Aorta (tissue), 5 donors: Measurements from ENCODE around the gene ARHGAP15. TPM values are rescaled to one million over a fixed set of nuclear protein-coding genes. Genes with fewer than 3 reads are reported as not detected.

Experiments used
- ATAC-seq: fragments of 200-7000 bp; cut with Tn5 transposase; one replicate; pipeline ENCODE4 v1.9.1; 2022; ENCODE audit warnings: moderate library complexity; ENCODE audit not compliant: low FRiP score
- DNase-seq, 2 donors: peaks; one replicate each; pipeline ENCODE4 v3.0.0-alpha.2; 2020
- H3K27ac ChIP-seq, 2 donors: one replicate each; pipeline ENCODE4 v1.5.1; 2013; ENCODE audit warnings: low read length in 2 of 2, mild to moderate bottlenecking in 2 of 2, moderate library complexity in 2 of 2, control low read depth in 1 of 2, inconsistent platforms in 1 of 2, low read depth in 1 of 2
- H3K27me3 ChIP-seq, 2 donors: one replicate each; pipeline ENCODE4 v1.6.1; 2013; ENCODE audit warnings: control low read depth in 1 of 2, low read length in 1 of 2, mild to moderate bottlenecking in 1 of 2, moderate library complexity in 1 of 2; ENCODE audit not compliant: insufficient read depth in 2 of 2, control insufficient read depth in 1 of 2
- H3K36me3 ChIP-seq, 2 donors: one replicate each; pipeline ENCODE4 v1.6.1; 2013; ENCODE audit warnings: control low read depth in 1 of 2, low read length in 1 of 2, mild to moderate bottlenecking in 1 of 2; ENCODE audit not compliant: insufficient read depth in 2 of 2, control insufficient read depth in 1 of 2
- H3K4me1 ChIP-seq, 2 donors: one replicate each; pipeline ENCODE4 v1.6.1; 2013; ENCODE audit warnings: low read length in 2 of 2, control low read depth in 1 of 2, mild to moderate bottlenecking in 1 of 2, moderate library complexity in 1 of 2; ENCODE audit not compliant: insufficient read depth in 2 of 2, control insufficient read depth in 1 of 2
- H3K4me3 ChIP-seq, 2 donors: one replicate each; pipeline ENCODE4 v1.5.1; 2013; ENCODE audit warnings: low read length in 2 of 2, control low read depth in 1 of 2, mild to moderate bottlenecking in 1 of 2
- H3K9me3 ChIP-seq: one replicate; pipeline ENCODE4 v1.6.1; 2013; ENCODE audit warnings: mild to moderate bottlenecking, low read length; ENCODE audit not compliant: control insufficient read depth
- WGBS, 2 donors: extraction: QIAGEN DNeasy Blood & Tissue Kit; methylation state at CpG; one replicate each; pipeline ENCODE4 v1.1.7; 2013; 5-methylcytosine and 5-hydroxymethylcytosine counted together
- intact Hi-C, 2 donors: fragments of 100-400 bp; cut with DNase I; formaldehyde crosslinking; loops; one replicate each; pipeline versions ENCODE4 v1.14.2 to v1.15.0; 2022
- polyA plus RNA-seq, 2 donors: library from polyadenylated mRNA; stranded (reverse); fragments of 200-250 nt; gene quantifications; one replicate each; pipeline ENCODE4 v1.2.3, GENCODE V29; 2013
- total RNA-seq, 2 donors: library from RNA; stranded (reverse); fragmentation: NEBNext Ultra II Directional; extraction: Animal tissue kit (Norgen Biotek cat#: 25700); gene quantifications; one replicate each; pipeline ENCODE4 v1.2.1, GENCODE V29; 2021
- donor health status: healthy with polysubstance abuse.
- donor health status: Bipolar disorder and iron deficiency.
- donor health status: DM: no; HTN: no; CAD: no.
- donor health status: DM: no; HTN: no; CAD: no.
- donor health status: DM: yes; HTN: yes; CAD: no.

Gene ARHGAP15
- total and polyA plus RNA-seq, 4 donors, result 9.8 to 26.2 (median 12.8) TPM

- H3K27me3 ChIP-seq, result no peaks in the 10 kb centered on the region
- no peak overlapping the region for H3K27ac ChIP-seq
- intact Hi-C loops, result no loop called here
- H3K4me1 ChIP-seq, result no peaks in the 10 kb centered on the region
- no peak overlapping the region for H3K4me3 ChIP-seq
- no peak for DNase-seq
- 58 to 59% methylated on average over 3 of the region's 3 CpGs for WGBS, 2 donors
- no peak for ATAC-seq
- H3K9me3 ChIP-seq, result peaks cover 3% of the 10 kb centered on the region
- no peaks in the 10 kb centered on the region for H3K36me3 ChIP-seq
Observed at GRCh38 chr2:143230506-143231253, 101.5 kb downstream of the ARHGAP15 start.

GRCh38 chr2:143231254-143231645 lies 102.0 kb downstream of the ARHGAP15 start:
- no peak for DNase-seq
- Histone ChIP-seq H3K4me1 (no peaks in the 10 kb centered on the region), H3K27ac (no peak overlapping the region), H3K36me3 (no peaks in the 10 kb centered on the region), H3K9me3 (peaks cover 3% of the 10 kb centered on the region), H3K27me3 (no peaks in the 10 kb centered on the region), H3K4me3 (no peak overlapping the region)
- intact Hi-C loops, result no loop called here
- 72 to 86% methylated on average over 1 of the region's 1 CpG for WGBS, 2 donors
- no peak for ATAC-seq

GRCh38 chr2:143237146-143237777 lies 108.0 kb downstream of the ARHGAP15 start:
- Histone ChIP-seq H3K27ac (no peak overlapping the region), H3K4me1 (no peaks in the 10 kb centered on the region), H3K27me3 (no peaks in the 10 kb centered on the region), H3K36me3 (no peaks in the 10 kb centered on the region), H3K9me3 (peaks cover 2% of the 10 kb centered on the region), H3K4me3 (no peak overlapping the region)
- 86 to 87% methylated on average over 8 of the region's 8 CpGs for WGBS, 2 donors
- ATAC-seq (no peak), DNase-seq (no peak)
- intact Hi-C loops, result no loop called here

DNA sequence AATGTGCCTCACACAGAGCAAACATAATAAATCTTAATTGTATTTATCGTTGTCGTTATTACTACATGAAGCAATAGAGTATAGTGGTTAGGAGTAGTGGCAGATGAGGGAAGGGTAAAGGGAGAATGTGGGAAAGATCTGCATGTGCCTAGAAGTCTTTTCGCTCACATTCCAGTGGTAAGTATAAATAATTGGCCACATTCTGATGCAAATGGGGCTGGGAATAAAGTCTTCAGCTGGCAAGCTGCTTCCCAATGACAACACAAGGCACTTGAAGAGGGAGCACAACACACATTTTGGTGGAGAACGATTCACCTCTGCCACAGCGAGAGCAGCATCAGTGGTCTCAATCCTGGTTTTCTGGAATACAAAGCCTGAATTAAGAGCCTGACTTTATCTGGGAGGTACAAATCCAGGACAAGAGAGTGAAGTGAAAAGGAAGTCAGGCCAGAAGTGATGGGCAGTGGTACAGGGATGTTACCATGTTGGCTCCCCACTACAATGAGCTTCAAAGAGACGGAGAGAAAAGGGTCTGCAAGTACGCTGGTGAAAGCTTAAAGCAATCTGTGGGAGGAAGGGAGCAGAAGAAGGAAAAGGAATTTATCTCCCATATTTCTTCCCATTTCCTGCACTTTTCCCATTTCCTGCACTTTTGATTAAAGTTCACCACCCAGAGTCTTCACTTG lies 112.3 kb downstream of the ARHGAP15 start:
- Histone ChIP-seq H3K9me3 (peaks cover 2% of the 10 kb centered on the region), H3K27me3 (no peaks in the 10 kb centered on the region), H3K4me3 (no peak overlapping the region), H3K36me3 (no peaks in the 10 kb centered on the region), H3K4me1 (no peaks in the 10 kb centered on the region), H3K27ac (no peak overlapping the region)
- no peak for ATAC-seq
- 81 to 82% methylated on average over 7 of the region's 7 CpGs for WGBS, 2 donors
- DNase-seq, result no peak
- intact Hi-C loops, result no loop called here

- no peak overlapping the region for H3K4me3 ChIP-seq
- H3K36me3 ChIP-seq, result no peaks in the 10 kb centered on the region
- no peaks in the 10 kb centered on the region for H3K27me3 ChIP-seq
- no peaks in the 10 kb centered on the region for H3K9me3 ChIP-seq
- H3K27ac ChIP-seq, result no peak overlapping the region
- DNase-seq, result no peak
- intact Hi-C loops, result no loop called here
- no peaks in the 10 kb centered on the region for H3K4me1 ChIP-seq
- WGBS, 2 donors, result 89 to 93% methylated on average over 2 of the region's 2 CpGs
- no peak for ATAC-seq
Observed at GRCh38 chr2:143246246-143246645, 117.0 kb downstream of the ARHGAP15 start.

- H3K4me1 ChIP-seq, result no peaks in the 10 kb centered on the region
- no peaks in the 10 kb centered on the region for H3K9me3 ChIP-seq
- 93 to 97% methylated on average over 10 of the region's 10 CpGs for WGBS, 2 donors
- H3K27ac ChIP-seq, result no peak overlapping the region
- ATAC-seq (no peak), DNase-seq (no peak)
- intact Hi-C loops, result no loop called here
- H3K4me3 ChIP-seq, result no peak overlapping the region
- no peaks in the 10 kb centered on the region for H3K27me3 ChIP-seq
- no peaks in the 10 kb centered on the region for H3K36me3 ChIP-seq
Observed at GRCh38 chr2:143246815-143247744, 117.9 kb downstream of the ARHGAP15 start.

DNA sequence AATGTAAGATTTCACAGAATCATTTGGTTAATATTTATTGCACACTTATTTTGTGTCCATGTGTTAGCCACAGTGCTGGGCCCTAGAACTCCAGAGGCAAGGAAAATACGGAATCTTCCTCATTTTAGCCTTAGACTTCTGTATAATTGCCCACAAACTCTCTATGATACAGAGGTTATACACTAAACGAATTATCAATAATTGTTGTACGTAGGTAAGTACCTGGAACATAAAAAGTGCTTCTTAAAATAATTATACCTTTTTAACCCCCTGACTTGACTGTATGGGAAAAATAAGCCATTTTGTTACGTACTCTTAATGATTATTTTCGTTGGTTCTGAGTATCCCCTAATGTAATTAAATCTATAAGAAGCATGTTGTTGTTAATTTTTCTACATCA lies 119.4 kb downstream of the ARHGAP15 start:
- intact Hi-C loops, result no loop called here

DNA sequence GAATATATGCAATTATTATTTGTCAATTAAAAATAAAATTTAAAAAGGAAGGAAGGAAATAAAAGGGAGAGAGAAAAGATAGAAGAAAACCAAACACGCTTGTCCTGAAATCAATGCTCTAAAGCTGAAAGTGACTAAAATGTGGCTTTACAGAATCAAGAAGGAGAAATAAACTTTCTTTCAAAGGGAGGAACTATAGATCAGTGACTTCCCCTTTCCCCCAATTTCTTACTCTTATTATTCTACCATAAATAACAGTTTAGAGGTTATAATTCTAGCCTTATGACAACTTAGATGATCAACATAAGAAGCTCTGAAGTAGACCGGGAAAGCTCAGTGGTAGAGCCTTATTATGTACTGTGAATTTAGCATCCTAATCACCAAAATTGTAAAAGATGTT lies 122.5 kb downstream of the ARHGAP15 start:
- Histone ChIP-seq H3K27ac (no peak overlapping the region), H3K4me3 (no peak overlapping the region), H3K27me3 (no peaks in the 10 kb centered on the region), H3K4me1 (no peaks in the 10 kb centered on the region), H3K9me3 (no peaks in the 10 kb centered on the region), H3K36me3 (no peaks in the 10 kb centered on the region)
- DNase-seq (no peak), ATAC-seq (no peak)
- intact Hi-C loops, result loop anchor here in 1 of 2 donors (10.0 kb wide), 1 partner anchor 217 kb away; no protein-coding TSS in a partner anchor
- WGBS, 2 donors, result 95 to 96% methylated on average over 2 of the region's 2 CpGs

More for the DNA sequence above, 119.4 kb downstream of the ARHGAP15 start:
- WGBS, 2 donors, result 95 to 96% methylated on average over 5 of the region's 5 CpGs
- H3K36me3 ChIP-seq, result no peaks in the 10 kb centered on the region
- ATAC-seq (no peak), DNase-seq (no peak)
- no peak overlapping the region for H3K27ac ChIP-seq
- no peak overlapping the region for H3K4me3 ChIP-seq
- no peaks in the 10 kb centered on the region for H3K9me3 ChIP-seq
- no peaks in the 10 kb centered on the region for H3K4me1 ChIP-seq
- no peaks in the 10 kb centered on the region for H3K27me3 ChIP-seq
